MM.1S (cell line): Measurements from ENCODE around the gene WASHC2C.
"Not testable (repeated sequence)": the region's sequence is repeated elsewhere in the genome, so short reads cannot be mapped to it uniquely, and the experiment has no call there.

Experiments used
- EZH2 ChIP-seq: fragments of 300-600 bp; sonication (generic); optimal IDR thresholded peaks from 2 replicates; pipeline ENCODE3; 2017; ENCODE audit warnings: low read depth, mild to moderate bottlenecking, antibody characterized with exemption, low read length, mixed read lengths
- EZH2phosphoT487 ChIP-seq: fragments of 300-600 bp; sonication (generic); IDR thresholded peaks from 2 replicates; pipeline ENCODE4 v1.6.1; 2018; ENCODE audit warnings: antibody characterized with exemption, low read length
- TF ChIP-seq, protein P1 (sequence below): fragments of 300-600 bp; sonication (generic); IDR thresholded peaks from 2 replicates; pipeline ENCODE4 v1.5.1; 2016; ENCODE audit warnings: antibody characterized with exemption, low read length, mixed read lengths

- TF ChIP-seq, protein P1, sequence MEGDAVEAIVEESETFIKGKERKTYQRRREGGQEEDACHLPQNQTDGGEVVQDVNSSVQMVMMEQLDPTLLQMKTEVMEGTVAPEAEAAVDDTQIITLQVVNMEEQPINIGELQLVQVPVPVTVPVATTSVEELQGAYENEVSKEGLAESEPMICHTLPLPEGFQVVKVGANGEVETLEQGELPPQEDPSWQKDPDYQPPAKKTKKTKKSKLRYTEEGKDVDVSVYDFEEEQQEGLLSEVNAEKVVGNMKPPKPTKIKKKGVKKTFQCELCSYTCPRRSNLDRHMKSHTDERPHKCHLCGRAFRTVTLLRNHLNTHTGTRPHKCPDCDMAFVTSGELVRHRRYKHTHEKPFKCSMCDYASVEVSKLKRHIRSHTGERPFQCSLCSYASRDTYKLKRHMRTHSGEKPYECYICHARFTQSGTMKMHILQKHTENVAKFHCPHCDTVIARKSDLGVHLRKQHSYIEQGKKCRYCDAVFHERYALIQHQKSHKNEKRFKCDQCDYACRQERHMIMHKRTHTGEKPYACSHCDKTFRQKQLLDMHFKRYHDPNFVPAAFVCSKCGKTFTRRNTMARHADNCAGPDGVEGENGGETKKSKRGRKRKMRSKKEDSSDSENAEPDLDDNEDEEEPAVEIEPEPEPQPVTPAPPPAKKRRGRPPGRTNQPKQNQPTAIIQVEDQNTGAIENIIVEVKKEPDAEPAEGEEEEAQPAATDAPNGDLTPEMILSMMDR, result not testable (repeated sequence)
- not testable (repeated sequence) for TF ChIP-seq EZH2, EZH2phosphoT487
These were observed 9.4 kb upstream of the WASHC2C start for GRCh38 chr10:45717642-45718041.
